ENCODE results near the gene TPP1.

TPP1 gene

DNA sequence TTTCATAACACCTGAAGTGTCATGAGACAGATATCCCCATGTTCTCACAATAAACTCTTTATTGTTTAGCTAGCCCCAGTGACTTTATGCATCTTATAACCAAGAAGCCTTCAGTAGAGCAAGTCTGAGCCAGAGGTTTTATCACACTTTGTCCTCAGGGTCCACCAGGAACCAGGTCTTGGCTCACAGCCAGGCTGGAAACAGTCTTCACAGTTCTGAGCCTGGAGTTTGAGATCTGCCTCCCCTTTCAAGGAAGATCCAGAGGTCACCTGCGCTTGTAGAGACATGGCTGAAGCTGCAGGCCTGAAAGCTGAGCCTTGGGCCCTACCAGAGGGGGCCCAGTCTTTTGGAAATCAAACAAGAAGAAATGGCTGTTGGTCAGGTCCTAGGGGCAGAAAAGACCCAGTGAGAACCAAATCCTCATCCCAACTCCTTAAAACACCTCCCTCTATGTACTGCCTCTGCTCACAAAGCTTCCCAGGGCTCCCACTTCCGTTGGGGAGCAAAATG lies 19.3 kb downstream of the TPP1 start:
- Histone ChIP-seq H3K9ac (no peak overlapping the region), H3K4me3 (ENCODE audit: low read depth, low read length) (no peak overlapping the region), H3K9me3 (ENCODE audit: control insufficient read depth, low read length) (no peaks in the 10 kb centered on the region), H3K27ac (no peak overlapping the region), H3K79me2 (peaks cover 8% of the 10 kb centered on the region), H3K27me3 (ENCODE audit: control insufficient read depth, insufficient read depth, low read length) (no peaks in the 10 kb centered on the region), H3K4me2 (ENCODE audit: low read length) (no peak overlapping the region), H3K36me3 (ENCODE audit: control insufficient read depth, insufficient read depth, low read length) (no peaks in the 10 kb centered on the region), H3K4me1 (peaks cover 4% of the 10 kb centered on the region), H2AFZ (no peak overlapping the region)
- TF ChIP-seq, protein P1, sequence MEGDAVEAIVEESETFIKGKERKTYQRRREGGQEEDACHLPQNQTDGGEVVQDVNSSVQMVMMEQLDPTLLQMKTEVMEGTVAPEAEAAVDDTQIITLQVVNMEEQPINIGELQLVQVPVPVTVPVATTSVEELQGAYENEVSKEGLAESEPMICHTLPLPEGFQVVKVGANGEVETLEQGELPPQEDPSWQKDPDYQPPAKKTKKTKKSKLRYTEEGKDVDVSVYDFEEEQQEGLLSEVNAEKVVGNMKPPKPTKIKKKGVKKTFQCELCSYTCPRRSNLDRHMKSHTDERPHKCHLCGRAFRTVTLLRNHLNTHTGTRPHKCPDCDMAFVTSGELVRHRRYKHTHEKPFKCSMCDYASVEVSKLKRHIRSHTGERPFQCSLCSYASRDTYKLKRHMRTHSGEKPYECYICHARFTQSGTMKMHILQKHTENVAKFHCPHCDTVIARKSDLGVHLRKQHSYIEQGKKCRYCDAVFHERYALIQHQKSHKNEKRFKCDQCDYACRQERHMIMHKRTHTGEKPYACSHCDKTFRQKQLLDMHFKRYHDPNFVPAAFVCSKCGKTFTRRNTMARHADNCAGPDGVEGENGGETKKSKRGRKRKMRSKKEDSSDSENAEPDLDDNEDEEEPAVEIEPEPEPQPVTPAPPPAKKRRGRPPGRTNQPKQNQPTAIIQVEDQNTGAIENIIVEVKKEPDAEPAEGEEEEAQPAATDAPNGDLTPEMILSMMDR (IDR thresholded peaks at IDR 0.05), result no peak

DNA sequence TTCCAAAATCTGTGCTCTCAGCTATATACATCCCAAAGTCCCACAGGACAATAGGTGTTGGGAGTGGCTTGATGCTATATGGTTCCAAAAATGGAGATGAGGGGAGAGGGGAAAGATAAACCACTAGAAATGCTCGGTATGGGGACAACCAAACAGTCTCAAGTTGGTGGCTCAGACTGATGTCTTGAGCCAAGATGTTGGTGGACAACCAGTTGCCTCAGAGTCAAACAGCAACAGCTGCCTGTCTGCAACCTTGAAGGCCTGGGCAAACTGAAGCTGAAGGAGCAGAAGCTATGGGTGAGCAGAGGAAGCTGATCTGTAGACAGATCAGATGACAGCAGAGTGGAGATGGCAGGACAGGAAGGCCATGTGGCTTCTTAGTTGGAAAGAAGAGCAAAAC lies 19.8 kb downstream of the TPP1 start:
- Histone ChIP-seq H3K4me1 (peaks cover 4% of the 10 kb centered on the region), H3K27me3 (ENCODE audit: control insufficient read depth, insufficient read depth, low read length) (no peaks in the 10 kb centered on the region), H3K9ac (no peak overlapping the region), H3K9me3 (ENCODE audit: control insufficient read depth, low read length) (no peaks in the 10 kb centered on the region), H3K36me3 (ENCODE audit: control insufficient read depth, insufficient read depth, low read length) (no peaks in the 10 kb centered on the region), H3K27ac (no peak overlapping the region), H3K4me2 (ENCODE audit: low read length) (no peak overlapping the region), H2AFZ (no peak overlapping the region), H3K79me2 (peaks cover 8% of the 10 kb centered on the region), H3K4me3 (ENCODE audit: low read depth, low read length) (no peak overlapping the region)
- TF ChIP-seq, protein P1 (IDR thresholded peaks at IDR 0.05), result no peak

DNA sequence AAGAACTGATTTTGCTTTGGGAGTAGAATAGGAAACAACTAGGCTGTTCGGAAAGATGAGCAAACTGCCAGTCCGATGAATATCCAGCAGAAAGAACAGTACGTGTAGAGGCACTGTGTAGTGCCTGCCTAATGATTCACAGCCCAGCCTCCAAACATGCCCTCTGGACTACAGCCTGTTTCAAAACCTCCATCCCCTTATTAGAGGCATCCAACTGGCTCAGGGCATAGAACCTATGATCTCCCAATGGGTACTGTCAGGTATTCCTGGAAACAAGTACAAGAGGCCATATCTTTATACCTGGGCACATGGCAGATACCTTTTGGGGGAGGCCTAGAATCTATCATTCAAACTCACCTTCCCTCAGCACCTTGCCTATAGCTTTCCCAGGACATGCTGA lies 20.7 kb downstream of the TPP1 start:
- no peak overlapping the region for H3K27ac ChIP-seq
- peaks cover 3% of the 10 kb centered on the region for H3K79me2 ChIP-seq
- TF ChIP-seq, protein P1 (IDR thresholded peaks at IDR 0.05), result no peak
- no peak overlapping the region for H3K4me3 ChIP-seq (ENCODE audit: low read depth, low read length)
- no peak overlapping the region for H2AFZ ChIP-seq
- H3K36me3 ChIP-seq (ENCODE audit: control insufficient read depth, insufficient read depth, low read length), result no peaks in the 10 kb centered on the region
- no peaks in the 10 kb centered on the region for H3K27me3 ChIP-seq (ENCODE audit: control insufficient read depth, insufficient read depth, low read length)
- H3K9ac ChIP-seq, result no peak overlapping the region
- no peak overlapping the region for H3K4me2 ChIP-seq (ENCODE audit: low read length)
- H3K4me1 ChIP-seq, result peaks cover 4% of the 10 kb centered on the region
- no peaks in the 10 kb centered on the region for H3K9me3 ChIP-seq (ENCODE audit: control insufficient read depth, low read length)

DNA sequence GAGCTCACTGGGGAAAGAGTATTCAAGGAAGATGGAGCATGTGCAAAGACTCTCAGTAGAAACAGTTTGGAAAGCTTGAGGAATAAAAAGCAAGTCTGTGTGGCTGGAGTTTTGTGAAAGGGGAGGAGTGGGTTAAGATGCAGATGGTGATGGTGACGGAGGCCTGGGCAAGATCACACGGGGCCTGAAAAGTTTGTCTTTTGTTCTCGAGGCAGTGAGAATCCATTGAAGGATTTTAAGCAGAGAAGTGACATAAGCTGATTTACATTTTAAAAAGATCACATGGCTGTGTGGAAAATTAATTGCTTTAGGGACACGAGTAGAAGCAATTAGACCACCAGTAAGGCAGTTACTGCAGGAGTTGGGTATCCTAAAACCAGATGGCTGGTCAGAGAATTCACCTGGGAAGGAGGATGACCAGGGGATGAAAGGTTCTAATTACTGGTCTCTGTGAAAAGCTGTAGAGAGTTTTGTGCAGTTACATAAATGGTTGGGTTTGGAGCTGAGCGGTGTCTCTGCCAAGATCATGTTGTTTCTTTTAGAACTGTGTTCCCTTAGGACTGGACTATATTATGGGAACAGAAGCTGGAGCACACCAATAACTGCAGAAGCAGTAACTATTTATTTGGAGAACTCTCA lies 22.9 kb downstream of the TPP1 start:
- Histone ChIP-seq H3K36me3 (ENCODE audit: control insufficient read depth, insufficient read depth, low read length) (no peaks in the 10 kb centered on the region), H3K27ac (no peak overlapping the region), H3K27me3 (ENCODE audit: control insufficient read depth, insufficient read depth, low read length) (no peaks in the 10 kb centered on the region), H3K79me2 (no peaks in the 10 kb centered on the region), H3K9ac (no peak overlapping the region), H3K9me3 (ENCODE audit: control insufficient read depth, low read length) (no peaks in the 10 kb centered on the region), H3K4me1 (no peaks in the 10 kb centered on the region), H3K4me3 (ENCODE audit: low read depth, low read length) (no peak overlapping the region), H3K4me2 (ENCODE audit: low read length) (no peak overlapping the region), H2AFZ (no peak overlapping the region)
- TF ChIP-seq, protein P1 (IDR thresholded peaks at IDR 0.05), result no peak
